IPS DF 6.9 (cell line): ENCODE measurements around the gene AOPEP.

Experiments used
- DNase-seq: peaks from one replicate; pipeline ENCODE4 v3.0.0-alpha.2; 2013; ENCODE audit warnings: low read depth, low spot score
- H3K27ac ChIP-seq: one replicate; pipeline ENCODE4 v1.5.1; 2013; ENCODE audit warnings: low read length, control low read depth
- H3K27me3 ChIP-seq: 2 replicates; pipeline ENCODE4 v1.6.1; 2013; ENCODE audit warnings: mild to moderate bottlenecking, low read length; ENCODE audit not compliant: control insufficient read depth, insufficient read depth
- H3K36me3 ChIP-seq: 2 replicates; pipeline ENCODE4 v1.6.1; 2013; ENCODE audit warnings: low read length; ENCODE audit not compliant: control insufficient read depth, insufficient read depth
- H3K4me1 ChIP-seq: 2 replicates; pipeline ENCODE4 v1.6.1; 2013; ENCODE audit warnings: low read length; ENCODE audit not compliant: control insufficient read depth, insufficient read depth
- H3K4me3 ChIP-seq: 2 replicates; pipeline ENCODE4 v1.5.1; 2013; ENCODE audit warnings: mild to moderate bottlenecking, low read length
- H3K9me3 ChIP-seq: 2 replicates; pipeline ENCODE4 v1.6.1; 2013; ENCODE audit warnings: low read length, inconsistent platforms; ENCODE audit not compliant: control insufficient read depth, insufficient read depth
- WGBS: extraction: QIAGEN DNeasy Blood & Tissue Kit; methylation state at CpG from one replicate; pipeline ENCODE4 v1.1.7; 2013; ENCODE audit warnings: mixed read lengths, missing lambda C conversion rate; ENCODE audit not compliant: insufficient read length, insufficient coverage; 5-methylcytosine and 5-hydroxymethylcytosine counted together

The AOPEP gene

GRCh38 chr9:94857791-94858190 lies 131.3 kb downstream of the AOPEP start:
- WGBS, result no CpG with 5 or more reads among the region's 8 CpGs
- no peak overlapping the region for H3K27ac ChIP-seq
- no peak for DNase-seq

DNA sequence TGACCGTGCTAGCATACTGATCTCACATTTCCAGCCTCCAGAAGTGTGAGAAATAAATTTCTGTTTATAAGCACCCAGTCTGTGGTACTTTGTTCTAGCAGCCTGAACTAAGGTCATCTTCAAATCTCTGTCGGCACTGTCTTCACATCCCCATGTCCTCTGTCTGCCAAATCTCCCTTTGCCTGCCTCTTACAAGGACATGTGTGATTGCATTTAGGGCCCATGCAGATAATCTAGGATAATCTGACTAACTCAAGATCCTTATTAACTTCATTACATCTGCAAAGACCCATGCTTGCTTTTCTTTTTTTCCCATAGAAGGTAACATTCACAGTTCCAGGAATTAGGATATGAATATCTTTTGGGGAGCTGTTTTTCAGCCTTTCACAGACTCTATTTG lies 132.7 kb downstream of the AOPEP start:
- Histone ChIP-seq H3K4me3 (no peak overlapping the region), H3K9me3 (peaks cover 1% of the 10 kb centered on the region; the same call in 1 of the 2 replicates), H3K36me3 (no peaks in the 10 kb centered on the region), H3K27me3 (no peaks in the 10 kb centered on the region), H3K4me1 (no peaks in the 10 kb centered on the region), H3K27ac (no peak overlapping the region)
- DNase-seq, result no peak
- WGBS, result no CpG with 5 or more reads among the region's 2 CpGs

More at GRCh38 chr9:94857791-94858190, 131.3 kb downstream of the AOPEP start:
- no peaks in the 10 kb centered on the region for H3K4me1 ChIP-seq
- no peaks in the 10 kb centered on the region for H3K27me3 ChIP-seq
- H3K9me3 ChIP-seq, result peaks cover 1% of the 10 kb centered on the region; the same call in 1 of the 2 replicates
- H3K36me3 ChIP-seq, result no peaks in the 10 kb centered on the region
- no peak overlapping the region for H3K4me3 ChIP-seq

- WGBS, result no CpG with 5 or more reads among the region's 6 CpGs
- H3K27ac ChIP-seq, result no peak overlapping the region
- no peaks in the 10 kb centered on the region for H3K4me1 ChIP-seq
These were observed 133.4 kb downstream of the AOPEP start for GRCh38 chr9:94859891-94860290.

DNA sequence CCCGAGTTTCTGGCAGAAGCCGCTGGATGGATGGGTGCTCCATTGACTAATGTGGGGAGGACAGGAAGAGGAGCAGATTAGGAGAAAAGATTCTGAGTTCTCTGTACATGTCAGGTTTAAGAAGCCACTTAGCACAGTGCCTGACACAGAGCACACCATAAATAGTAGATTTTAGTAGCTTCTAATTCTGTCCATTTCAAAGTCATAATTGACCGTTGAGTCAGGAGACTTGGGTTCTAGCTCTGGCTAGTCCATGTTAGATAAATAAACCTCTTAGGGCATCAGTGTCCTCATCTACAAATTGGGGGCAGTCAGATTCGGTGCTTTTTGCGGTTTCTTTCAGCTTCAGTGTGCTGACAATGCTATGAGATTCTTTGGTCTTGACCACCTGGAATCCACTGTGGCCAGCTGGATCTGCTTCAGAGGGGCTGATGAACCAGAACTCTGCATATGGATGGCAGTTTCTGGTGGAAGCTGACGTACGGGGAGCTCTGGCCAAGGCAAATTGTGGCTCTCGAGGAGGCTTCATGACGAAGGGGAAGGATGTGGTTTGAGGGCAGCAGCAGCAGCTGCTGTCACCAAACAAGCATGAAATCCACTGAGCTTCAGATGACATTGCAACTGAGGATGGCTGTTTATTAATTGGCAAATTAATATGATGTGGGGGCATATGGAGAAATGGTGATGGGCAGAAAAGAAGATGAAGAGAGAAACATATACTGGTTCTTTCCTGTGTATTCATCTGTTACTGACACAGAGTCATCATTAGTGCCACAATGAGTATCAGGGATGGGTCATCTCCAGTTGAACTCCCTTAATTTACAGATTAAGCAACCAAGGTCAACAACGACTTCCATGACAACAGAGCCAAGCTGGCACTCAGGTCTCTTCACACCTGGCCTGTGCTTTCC lies 134.4 kb downstream of the AOPEP start:
- H3K36me3 ChIP-seq, result no peaks in the 10 kb centered on the region
- no peak overlapping the region for H3K27ac ChIP-seq
- H3K27me3 ChIP-seq, result no peaks in the 10 kb centered on the region
- no peaks in the 10 kb centered on the region for H3K4me1 ChIP-seq
- no CpG with 5 or more reads among the region's 10 CpGs for WGBS
- H3K4me3 ChIP-seq, result no peak overlapping the region
- peaks cover under 1% of the 10 kb centered on the region; the same call in 1 of the 2 replicates for H3K9me3 ChIP-seq
- no peak for DNase-seq

More at GRCh38 chr9:94859891-94860290, 133.4 kb downstream of the AOPEP start:
- no peaks in the 10 kb centered on the region for H3K36me3 ChIP-seq
- H3K27me3 ChIP-seq, result no peaks in the 10 kb centered on the region
- no peak for DNase-seq
- peaks cover 1% of the 10 kb centered on the region; the same call in 1 of the 2 replicates for H3K9me3 ChIP-seq
- H3K4me3 ChIP-seq, result no peak overlapping the region

- no CpG with 5 or more reads among the region's 11 CpGs for WGBS
- DNase-seq, result no peak
- no peaks in the 10 kb centered on the region for H3K27me3 ChIP-seq
- no peak overlapping the region for H3K4me3 ChIP-seq
- H3K27ac ChIP-seq, result no peak overlapping the region
- H3K9me3 ChIP-seq, result no peaks in the 10 kb centered on the region
- no peaks in the 10 kb centered on the region for H3K36me3 ChIP-seq
- H3K4me1 ChIP-seq, result no peaks in the 10 kb centered on the region
These were observed 135.2 kb downstream of the AOPEP start for GRCh38 chr9:94861589-94862272.

GRCh38 chr9:94864196-94864595 lies 137.7 kb downstream of the AOPEP start:
- Histone ChIP-seq H3K27ac (no peak overlapping the region), H3K4me3 (no peak overlapping the region), H3K27me3 (no peaks in the 10 kb centered on the region), H3K36me3 (no peaks in the 10 kb centered on the region), H3K9me3 (no peaks in the 10 kb centered on the region), H3K4me1 (no peaks in the 10 kb centered on the region)
- no peak for DNase-seq
- no CpG with 5 or more reads among the region's 3 CpGs for WGBS

DNA sequence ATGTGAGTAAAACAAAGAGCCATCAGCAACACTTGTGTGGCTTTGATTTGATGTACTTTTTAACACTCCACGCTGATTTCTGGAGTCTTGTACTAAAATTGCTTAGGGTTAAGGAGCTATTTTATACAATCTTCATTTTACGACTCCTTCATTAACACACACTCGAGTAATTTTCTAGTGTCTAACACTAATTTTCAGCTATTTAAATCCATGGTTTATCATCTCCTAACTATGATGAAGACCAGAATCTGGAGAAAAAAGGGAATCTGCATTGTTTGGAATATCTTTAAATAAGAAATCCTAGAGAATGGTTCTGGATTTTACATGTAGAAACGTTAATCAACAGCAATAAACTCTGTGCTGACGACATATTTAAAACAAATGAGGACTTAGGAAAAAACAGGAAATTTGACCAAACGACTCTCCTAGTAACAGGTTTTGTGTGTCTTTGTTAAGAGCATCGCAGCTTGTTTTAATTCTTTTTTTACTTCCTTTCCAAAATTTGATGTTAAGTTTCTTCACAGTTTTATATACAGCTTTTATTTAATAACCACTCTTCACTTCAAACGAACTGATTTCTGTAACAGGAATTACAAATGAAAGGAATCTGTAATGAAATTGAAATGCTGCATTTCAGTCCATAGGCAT lies 138.5 kb downstream of the AOPEP start:
- H3K4me1 ChIP-seq, result no peaks in the 10 kb centered on the region
- no peaks in the 10 kb centered on the region for H3K27me3 ChIP-seq
- H3K9me3 ChIP-seq, result no peaks in the 10 kb centered on the region
- no peak overlapping the region for H3K27ac ChIP-seq
- no peak overlapping the region for H3K4me3 ChIP-seq
- no peak for DNase-seq
- WGBS, result 100% methylated on average over 2 of the region's 8 CpGs
- no peaks in the 10 kb centered on the region for H3K36me3 ChIP-seq

DNA sequence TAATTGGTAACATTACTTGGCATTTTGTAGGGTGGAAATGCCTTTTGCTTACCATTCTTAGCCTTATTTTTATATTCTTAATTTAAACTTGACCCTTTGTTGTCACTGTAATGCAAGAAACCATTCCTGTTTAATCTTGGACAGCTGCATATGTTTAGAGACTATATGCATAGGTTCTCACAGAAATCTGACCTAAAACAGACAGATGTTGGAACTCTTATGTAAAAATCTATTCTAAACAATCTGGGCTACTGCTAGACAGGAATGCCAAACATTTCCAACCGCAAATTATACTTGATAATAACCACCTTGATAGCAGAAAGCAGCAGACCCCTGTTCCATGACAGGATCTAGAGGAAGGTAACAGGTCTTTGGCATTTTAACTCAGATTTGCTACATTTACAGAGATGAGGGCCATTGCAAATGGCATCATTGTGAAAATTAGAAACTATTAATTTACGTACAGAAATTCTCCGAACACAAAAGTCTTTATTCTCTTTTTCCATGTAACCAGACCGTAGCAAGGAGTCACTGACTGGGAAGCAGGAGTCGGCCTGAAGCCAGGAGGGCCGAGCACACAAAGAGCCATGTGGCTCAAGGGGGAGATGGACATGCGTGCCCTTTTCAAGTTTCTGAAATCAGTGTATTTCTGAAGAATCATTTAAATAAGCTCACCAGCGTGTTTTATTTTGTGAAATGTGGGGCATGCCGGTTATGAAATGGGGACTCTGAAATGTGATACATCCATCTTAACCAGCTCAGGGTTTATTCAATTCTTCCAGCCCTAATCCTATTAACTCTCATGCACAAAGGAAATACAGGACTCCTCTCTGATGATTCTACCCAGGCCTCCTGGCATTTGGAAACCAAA lies 139.3 kb downstream of the AOPEP start:
- H3K4me3 ChIP-seq, result no peak overlapping the region
- WGBS, result no CpG with 5 or more reads among the region's 9 CpGs
- no peaks in the 10 kb centered on the region for H3K4me1 ChIP-seq
- no peak overlapping the region for H3K27ac ChIP-seq
- H3K27me3 ChIP-seq, result no peaks in the 10 kb centered on the region
- no peak for DNase-seq
- H3K36me3 ChIP-seq, result no peaks in the 10 kb centered on the region
- H3K9me3 ChIP-seq, result no peaks in the 10 kb centered on the region

- H3K27me3 ChIP-seq, result no peaks in the 10 kb centered on the region
- H3K9me3 ChIP-seq, result no peaks in the 10 kb centered on the region
- H3K36me3 ChIP-seq, result no peaks in the 10 kb centered on the region
- no peak overlapping the region for H3K4me3 ChIP-seq
- no peak for DNase-seq
- H3K27ac ChIP-seq, result no peak overlapping the region
- H3K4me1 ChIP-seq, result no peaks in the 10 kb centered on the region
These were observed 140.3 kb downstream of the AOPEP start for GRCh38 chr9:94866770-94867169.
